Left lung (tissue), 10 donors: ENCODE data around the gene DHX38. TPM values are rescaled to one million over a fixed set of nuclear protein-coding genes. Genes with fewer than 3 reads are reported as not detected.

Source experiments
- ATAC-seq: fragments of 200-7000 bp; cut with Tn5 transposase; one replicate; pipeline ENCODE4 v1.9.1; 2020; ENCODE audit warnings: moderate library complexity
- DNase-seq, 4 donors: peaks; one replicate each; pipeline ENCODE4 v3.0.0-alpha.2; 2013 to 2020
- H3K27ac ChIP-seq, 2 donors: fragments of 200-600 bp; sonication (generic) in 1 of 2; one replicate each; pipeline versions ENCODE4 v1.5.0 to v1.8.0; 2020 to 2021
- H3K27me3 ChIP-seq, 2 donors: fragments of 200-600 bp; sonication (generic) in 1 of 2; one replicate each; pipeline versions ENCODE4 v1.5.0 to v1.8.0; 2020 to 2021
- H3K36me3 ChIP-seq, 2 donors: fragments of 200-600 bp; sonication (generic) in 1 of 2; one replicate each; pipeline versions ENCODE4 v1.5.0 to v1.8.0; 2020 to 2021
- H3K4me1 ChIP-seq, 2 donors: fragments of 200-600 bp; one replicate each; pipeline ENCODE4 v1.8.0; 2021
- H3K4me3 ChIP-seq, 2 donors: fragments of 200-600 bp; sonication (generic) in 1 of 2; one replicate each; pipeline versions ENCODE4 v1.5.0 to v1.8.0; 2020 to 2021; ENCODE audit warnings: mild to moderate bottlenecking in 1 of 2
- H3K9me3 ChIP-seq, 2 donors: fragments of 200-600 bp; sonication (generic) in 1 of 2; one replicate each; pipeline versions ENCODE4 v1.5.0 to v1.8.0; 2020 to 2021
- intact Hi-C, 2 donors: fragments of 100-400 bp; cut with DNase I; formaldehyde crosslinking; loops; one replicate each; pipeline versions ENCODE4 v1.11.2 to v1.14.2; 2022
- polyA plus RNA-seq, 6 donors: library from polyadenylated mRNA; unstranded; fragments of 120-200 nt; gene quantifications; one replicate each; pipeline ENCODE4 v1.2.1, GENCODE V29; 2013; ENCODE audit not compliant: insufficient read length in 6 of 6
- total RNA-seq, 2 donors: library from RNA; stranded (reverse); fragmentation: NEBNext Ultra II Directional; extraction: Animal tissue kit (Norgen Biotek cat#: 25700); gene quantifications; one replicate each; pipeline ENCODE4 v1.2.1, GENCODE V29; 2021
- TF ChIP-seq, protein P1 (sequence below), 2 donors: fragments of 200-600 bp; sonication (generic) in 1 of 2; IDR thresholded peaks; one replicate each; pipeline versions ENCODE4 v1.5.0 to v1.8.0; 2021; ENCODE audit warnings: antibody characterized with exemption in 2 of 2
- donor health status: DM: no; HTN: yes; CAD: no.
- donor health status: DM: no; HTN: no; CAD: no.

DHX38 gene
- total and polyA plus RNA-seq, 8 donors: 41.5 to 81.6 (median 75.4) TPM

DNA sequence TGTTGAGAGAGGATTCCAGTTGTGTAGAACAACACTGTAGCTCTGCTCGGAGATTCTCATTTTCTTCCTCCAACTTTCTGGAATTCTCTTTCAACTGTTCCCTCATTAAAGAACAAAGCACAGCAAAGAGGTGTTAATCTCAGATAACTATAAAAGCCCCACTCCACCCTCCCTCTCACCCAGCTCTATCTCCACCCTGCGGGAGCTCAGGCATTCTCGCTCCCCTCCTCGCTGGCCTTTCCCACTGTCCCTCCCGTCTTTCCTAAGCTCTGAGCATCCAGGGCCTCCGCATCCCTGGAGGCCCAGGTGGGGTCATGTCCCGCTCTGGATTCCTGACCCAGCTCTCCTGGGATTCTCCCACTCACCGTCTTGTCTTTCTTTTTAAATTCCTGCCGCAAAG lies 35.1 kb downstream of the DHX38 start:
- H3K36me3 ChIP-seq: no peaks in the 10 kb centered on the region
- intact Hi-C loops: loop anchor here in 1 of 2 donors (10.0 kb wide), 1 partner anchor 336 kb away; no protein-coding TSS in a partner anchor
- H3K4me1 ChIP-seq: peaks cover 0 to 18% of the 10 kb centered on the region in 2 donors
- no peak overlapping the region for H3K4me3 ChIP-seq
- no peaks in the 10 kb centered on the region for H3K27me3 ChIP-seq
- ATAC-seq (no peak), DNase-seq (no peak)
- H3K27ac ChIP-seq: no peak overlapping the region
- H3K9me3 ChIP-seq: no peaks in the 10 kb centered on the region
- TF ChIP-seq, protein P1, sequence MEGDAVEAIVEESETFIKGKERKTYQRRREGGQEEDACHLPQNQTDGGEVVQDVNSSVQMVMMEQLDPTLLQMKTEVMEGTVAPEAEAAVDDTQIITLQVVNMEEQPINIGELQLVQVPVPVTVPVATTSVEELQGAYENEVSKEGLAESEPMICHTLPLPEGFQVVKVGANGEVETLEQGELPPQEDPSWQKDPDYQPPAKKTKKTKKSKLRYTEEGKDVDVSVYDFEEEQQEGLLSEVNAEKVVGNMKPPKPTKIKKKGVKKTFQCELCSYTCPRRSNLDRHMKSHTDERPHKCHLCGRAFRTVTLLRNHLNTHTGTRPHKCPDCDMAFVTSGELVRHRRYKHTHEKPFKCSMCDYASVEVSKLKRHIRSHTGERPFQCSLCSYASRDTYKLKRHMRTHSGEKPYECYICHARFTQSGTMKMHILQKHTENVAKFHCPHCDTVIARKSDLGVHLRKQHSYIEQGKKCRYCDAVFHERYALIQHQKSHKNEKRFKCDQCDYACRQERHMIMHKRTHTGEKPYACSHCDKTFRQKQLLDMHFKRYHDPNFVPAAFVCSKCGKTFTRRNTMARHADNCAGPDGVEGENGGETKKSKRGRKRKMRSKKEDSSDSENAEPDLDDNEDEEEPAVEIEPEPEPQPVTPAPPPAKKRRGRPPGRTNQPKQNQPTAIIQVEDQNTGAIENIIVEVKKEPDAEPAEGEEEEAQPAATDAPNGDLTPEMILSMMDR (IDR thresholded peaks at IDR 0.05): no peak

DNA sequence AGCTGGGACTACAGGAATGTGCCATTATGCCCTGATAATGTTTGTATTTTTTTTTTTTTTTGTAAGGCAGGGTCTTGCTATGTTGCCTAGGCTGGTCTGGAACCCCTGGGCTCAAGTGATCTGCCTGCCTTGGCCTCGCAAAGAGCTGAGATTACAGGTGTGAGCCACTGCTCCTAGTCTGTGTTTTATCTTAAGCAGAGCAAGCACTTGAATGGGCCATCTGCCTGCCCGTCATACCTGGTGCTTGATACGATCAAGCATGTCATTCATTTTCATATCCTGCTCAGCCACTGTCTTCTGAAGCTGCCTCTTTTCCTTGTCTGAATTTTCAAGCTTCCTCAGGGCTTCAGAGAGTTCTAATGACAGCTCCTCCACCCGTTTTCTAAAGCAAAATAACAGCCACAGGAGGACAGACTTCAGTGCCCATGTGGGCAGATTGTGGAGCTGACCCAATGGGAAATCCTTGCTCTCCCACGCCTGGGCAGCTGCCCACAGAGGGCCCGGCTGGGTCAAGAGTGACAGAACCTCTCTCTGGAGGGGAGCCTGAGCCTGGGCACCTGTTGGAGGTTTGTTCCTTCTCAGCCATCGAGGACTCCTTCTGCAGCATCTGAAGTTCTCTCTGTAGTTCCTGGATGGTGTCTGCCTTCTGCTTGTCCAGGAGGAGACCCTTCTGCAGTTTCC lies 36.5 kb downstream of the DHX38 start:
- H3K4me1 ChIP-seq: peaks cover 0 to 12% of the 10 kb centered on the region in 2 donors
- no peaks in the 10 kb centered on the region for H3K9me3 ChIP-seq
- H3K4me3 ChIP-seq: no peak overlapping the region
- DNase-seq: no peak
- intact Hi-C loops: loop anchor here in 1 of 2 donors (10.0 kb wide), 1 partner anchor 335 kb away; no protein-coding TSS in a partner anchor
- no peaks in the 10 kb centered on the region for H3K27me3 ChIP-seq
- H3K36me3 ChIP-seq: no peaks in the 10 kb centered on the region
- TF ChIP-seq, protein P1 (IDR thresholded peaks at IDR 0.05): no peak
- no peak overlapping the region for H3K27ac ChIP-seq
- no peak for ATAC-seq

DNA sequence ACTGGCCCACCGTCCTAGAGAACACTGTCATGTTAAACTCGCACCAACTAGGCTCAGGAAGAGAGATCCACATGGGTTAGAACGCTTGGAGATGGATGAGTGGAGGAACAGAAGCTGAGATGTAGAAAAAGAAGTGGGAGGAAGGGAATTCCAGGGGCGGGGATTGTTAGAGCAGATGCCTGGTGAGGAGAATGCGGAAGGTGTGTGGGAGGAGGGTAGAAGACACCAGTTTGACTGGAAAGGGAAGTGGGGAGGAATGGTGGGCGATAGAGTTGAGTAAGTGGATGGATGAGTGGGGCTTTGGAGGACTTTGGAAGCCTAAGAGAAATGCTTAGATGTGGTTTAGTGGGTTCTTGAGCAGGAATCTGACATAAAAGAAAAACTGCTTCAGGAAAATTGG lies 37.4 kb downstream of the DHX38 start:
- H3K36me3 ChIP-seq: no peaks in the 10 kb centered on the region
- no peak overlapping the region for H3K4me3 ChIP-seq
- H3K27me3 ChIP-seq: no peaks in the 10 kb centered on the region
- no peak overlapping the region for H3K27ac ChIP-seq
- intact Hi-C loops: no loop called here
- ATAC-seq (peak; percentile 34), DNase-seq (no peak)
- peaks cover 0 to 4% of the 10 kb centered on the region in 2 donors for H3K4me1 ChIP-seq
- TF ChIP-seq, protein P1 (IDR thresholded peaks at IDR 0.05): no peak
- H3K9me3 ChIP-seq: no peaks in the 10 kb centered on the region

DNA sequence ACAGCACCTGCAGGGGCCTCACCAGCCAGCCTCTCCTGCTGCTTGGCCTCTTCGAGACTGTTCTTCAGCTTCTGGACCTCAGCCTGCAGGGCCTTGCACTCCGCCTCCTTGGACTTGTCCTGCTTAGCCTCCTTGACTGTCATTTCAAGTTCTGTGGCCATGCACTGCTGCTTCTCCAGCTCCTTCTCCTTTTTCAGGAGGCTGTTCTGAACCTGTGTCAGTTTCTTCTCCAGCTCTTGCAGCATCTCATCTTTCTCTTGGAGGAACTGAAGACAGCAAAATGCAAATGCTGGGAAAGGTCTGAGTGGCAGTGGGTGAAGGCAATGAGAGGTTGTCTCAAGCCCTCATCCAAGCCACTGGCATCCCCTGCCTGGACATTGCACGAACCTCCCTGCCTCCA lies 39.1 kb downstream of the DHX38 start:
- ATAC-seq: no peak
- Histone ChIP-seq H3K9me3 (no peaks in the 10 kb centered on the region), H3K27ac (no peak overlapping the region), H3K4me1 (no peaks in the 10 kb centered on the region), H3K36me3 (no peaks in the 10 kb centered on the region), H3K4me3 (no peak overlapping the region), H3K27me3 (no peaks in the 10 kb centered on the region)
- TF ChIP-seq, protein P1 (IDR thresholded peaks at IDR 0.05): no peak
- intact Hi-C loops: no loop called here
- DNase-seq: no peak

DNA sequence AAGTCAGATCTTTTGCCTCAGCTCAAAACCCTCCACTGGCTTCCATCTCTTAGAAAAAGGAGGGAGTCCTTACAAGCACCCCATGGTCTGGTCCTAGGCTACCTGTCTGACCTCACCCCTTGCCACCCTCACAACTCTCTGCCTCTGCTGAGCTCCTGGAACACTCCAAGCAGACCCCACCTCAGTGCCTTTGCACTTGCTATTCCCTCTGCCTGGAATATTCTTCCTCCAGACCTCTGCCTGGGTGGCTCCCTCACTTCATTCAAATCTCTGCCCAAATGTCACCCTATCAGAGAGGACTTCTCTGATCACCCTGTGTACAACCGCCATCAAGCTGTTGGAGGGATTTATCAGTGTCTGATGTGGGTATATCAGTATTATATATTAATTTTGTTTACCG lies 40.9 kb downstream of the DHX38 start:
- TF ChIP-seq, protein P1 (IDR thresholded peaks at IDR 0.05): no peak
- H3K36me3 ChIP-seq: no peaks in the 10 kb centered on the region
- no peak for DNase-seq
- no peaks in the 10 kb centered on the region for H3K4me1 ChIP-seq
- H3K9me3 ChIP-seq: no peaks in the 10 kb centered on the region
- H3K27me3 ChIP-seq: no peaks in the 10 kb centered on the region
- ATAC-seq: no peak
- H3K27ac ChIP-seq: no peak overlapping the region
- intact Hi-C loops: no loop called here
- H3K4me3 ChIP-seq: no peak overlapping the region
